Measurements from ENCODE around the gene BMP10. TPM values are rescaled to one million over a fixed set of nuclear protein-coding genes. Genes with fewer than 3 reads are reported as not detected.

The BMP10 gene
- polyA plus RNA-seq, 3 donors from 2014 or later: not detected

- Mint-ChIP-seq H3K4me1 (no peaks in the 10 kb centered on the region), H3K36me3 (no peaks in the 10 kb centered on the region), H3K27ac (no peak overlapping the region), H3K9me3 (no peaks in the 10 kb centered on the region), H3K4me3 (no peak overlapping the region), H3K27me3 (ENCODE audit: low read depth in 3 of 3) (peaks cover 0 to 12% (median 4%) of the 10 kb centered on the region in 3 donors)
- no peak for DNase-seq
Measured at GRCh38 chr2:68853915-68854314, 17.3 kb downstream of the BMP10 start.

- H3K4me1 Mint-ChIP-seq: no peaks in the 10 kb centered on the region
- H3K36me3 Mint-ChIP-seq: no peaks in the 10 kb centered on the region
- no peak overlapping the region for H3K27ac Mint-ChIP-seq
- H3K9me3 Mint-ChIP-seq: no peaks in the 10 kb centered on the region
- no peak for DNase-seq
- peaks cover 0 to 14% (median 4%) of the 10 kb centered on the region in 3 donors for H3K27me3 Mint-ChIP-seq (ENCODE audit: low read depth in 3 of 3)
- no peak overlapping the region for H3K4me3 Mint-ChIP-seq
Measured at GRCh38 chr2:68853035-68853434, 18.2 kb downstream of the BMP10 start.

- Mint-ChIP-seq H3K27ac (no peak overlapping the region), H3K27me3 (ENCODE audit: low read depth in 3 of 3) (peaks cover 3 to 18% (median 9%) of the 10 kb centered on the region in 3 donors), H3K36me3 (no peaks in the 10 kb centered on the region), H3K9me3 (no peaks in the 10 kb centered on the region), H3K4me1 (no peaks in the 10 kb centered on the region), H3K4me3 (no peak overlapping the region)
- no peak for DNase-seq
Measured at GRCh38 chr2:68850524-68850923, 20.7 kb downstream of the BMP10 start.

- H3K27me3 Mint-ChIP-seq (ENCODE audit: low read depth in 3 of 3): peaks cover 4 to 15% (median 8%) of the 10 kb centered on the region in 3 donors
- H3K4me3 Mint-ChIP-seq: no peak overlapping the region
- no peaks in the 10 kb centered on the region for H3K4me1 Mint-ChIP-seq
- DNase-seq: no peak
- H3K27ac Mint-ChIP-seq: no peak overlapping the region
- H3K36me3 Mint-ChIP-seq: no peaks in the 10 kb centered on the region
- H3K9me3 Mint-ChIP-seq: no peaks in the 10 kb centered on the region
Measured at GRCh38 chr2:68849579-68850030, 21.6 kb downstream of the BMP10 start.

GRCh38 chr2:68847751-68848150 lies 23.4 kb downstream of the BMP10 start:
- Mint-ChIP-seq H3K36me3 (no peaks in the 10 kb centered on the region), H3K4me3 (no peak overlapping the region), H3K27me3 (ENCODE audit: low read depth in 3 of 3) (peaks cover 7 to 14% (median 8%) of the 10 kb centered on the region in 3 donors), H3K27ac (no peak overlapping the region), H3K9me3 (no peaks in the 10 kb centered on the region), H3K4me1 (no peaks in the 10 kb centered on the region)
- DNase-seq: no peak

- Mint-ChIP-seq H3K9me3 (no peaks in the 10 kb centered on the region), H3K4me3 (no peak overlapping the region), H3K27me3 (ENCODE audit: low read depth in 3 of 3) (peaks cover 7 to 10% (median 8%) of the 10 kb centered on the region in 3 donors), H3K36me3 (no peaks in the 10 kb centered on the region), H3K27ac (no peak overlapping the region), H3K4me1 (no peaks in the 10 kb centered on the region)
- DNase-seq: no peak
Measured at GRCh38 chr2:68846091-68846490, 25.1 kb downstream of the BMP10 start.

- H3K27me3 Mint-ChIP-seq (ENCODE audit: low read depth in 3 of 3): peaks cover 5 to 8% (median 7%) of the 10 kb centered on the region in 3 donors
- DNase-seq: no peak
Measured at GRCh38 chr2:68845043-68845442, 26.2 kb downstream of the BMP10 start.

GRCh38 chr2:68839260-68839833 lies 31.9 kb downstream of the BMP10 start:
- no peak overlapping the region for H3K4me3 Mint-ChIP-seq
- peaks cover 2 to 18% of the 10 kb centered on the region in 2 donors for H3K4me1 Mint-ChIP-seq
- DNase-seq: peak in 1 of 3 donors; percentile 19
- H3K36me3 Mint-ChIP-seq: no peaks in the 10 kb centered on the region
- H3K27me3 Mint-ChIP-seq (ENCODE audit: low read depth in 3 of 3): peaks cover 0 to 2% (median 1%) of the 10 kb centered on the region in 3 donors
- H3K9me3 Mint-ChIP-seq: no peaks in the 10 kb centered on the region
- no peak overlapping the region for H3K27ac Mint-ChIP-seq

More at GRCh38 chr2:68845043-68845442, 26.2 kb downstream of the BMP10 start:
- H3K36me3 Mint-ChIP-seq: no peaks in the 10 kb centered on the region
- no peaks in the 10 kb centered on the region for H3K9me3 Mint-ChIP-seq
- H3K4me3 Mint-ChIP-seq: no peak overlapping the region
- H3K27ac Mint-ChIP-seq: no peak overlapping the region
- H3K4me1 Mint-ChIP-seq: no peaks in the 10 kb centered on the region

GRCh38 chr2:68838641-68839040 lies 32.6 kb downstream of the BMP10 start:
- Mint-ChIP-seq H3K9me3 (no peaks in the 10 kb centered on the region), H3K4me1 (peaks cover 2 to 18% of the 10 kb centered on the region in 2 donors), H3K36me3 (no peaks in the 10 kb centered on the region), H3K4me3 (no peak overlapping the region), H3K27me3 (ENCODE audit: low read depth in 3 of 3) (peaks cover 0 to 1% (median under 1%) of the 10 kb centered on the region in 3 donors), H3K27ac (no peak overlapping the region)
- no peak for DNase-seq

GRCh38 chr2:68837861-68838341 lies 33.3 kb downstream of the BMP10 start:
- H3K9me3 Mint-ChIP-seq: no peaks in the 10 kb centered on the region
- no peaks in the 10 kb centered on the region for H3K36me3 Mint-ChIP-seq
- no peak overlapping the region for H3K4me3 Mint-ChIP-seq
- H3K27ac Mint-ChIP-seq: no peak overlapping the region
- DNase-seq: no peak
- H3K27me3 Mint-ChIP-seq (ENCODE audit: low read depth in 3 of 3): peaks cover 0 to 1% (median 0%) of the 10 kb centered on the region in 3 donors
- H3K4me1 Mint-ChIP-seq: peaks cover 5 to 25% of the 10 kb centered on the region in 2 donors

- Mint-ChIP-seq H3K9me3 (no peaks in the 10 kb centered on the region), H3K4me3 (peak overlapping the region in 1 of 5 donors; percentile 7), H3K36me3 (no peaks in the 10 kb centered on the region), H3K27me3 (ENCODE audit: low read depth in 3 of 3) (peaks cover 0 to 1% (median 0%) of the 10 kb centered on the region in 3 donors), H3K27ac (peak overlapping the region in 1 of 6 donors; percentile 26), H3K4me1 (peaks cover 11 to 30% of the 10 kb centered on the region in 2 donors)
- DNase-seq: peak; percentile 37 to 54 (median 54)
Measured at GRCh38 chr2:68837164-68837860, 33.9 kb downstream of the BMP10 start.

- H3K27ac Mint-ChIP-seq: no peak overlapping the region
- H3K36me3 Mint-ChIP-seq: no peaks in the 10 kb centered on the region
- no peak overlapping the region for H3K4me3 Mint-ChIP-seq
Measured at GRCh38 chr2:68835621-68836020, 35.6 kb downstream of the BMP10 start.

GRCh38 chr2:68834737-68835376 lies 36.3 kb downstream of the BMP10 start:
- H3K4me3 Mint-ChIP-seq: no peak overlapping the region
- peak overlapping the region in 1 of 6 donors; percentile 46 for H3K27ac Mint-ChIP-seq
- DNase-seq: no peak
- no peaks in the 10 kb centered on the region for H3K36me3 Mint-ChIP-seq
- H3K27me3 Mint-ChIP-seq (ENCODE audit: low read depth in 3 of 3): peaks cover 0 to 1% (median 0%) of the 10 kb centered on the region in 3 donors
- peaks cover 32 to 55% of the 10 kb centered on the region in 2 donors for H3K4me1 Mint-ChIP-seq
- H3K9me3 Mint-ChIP-seq: no peaks in the 10 kb centered on the region

More at GRCh38 chr2:68835621-68836020, 35.6 kb downstream of the BMP10 start:
- peaks cover 25 to 47% of the 10 kb centered on the region in 2 donors for H3K4me1 Mint-ChIP-seq
- H3K27me3 Mint-ChIP-seq (ENCODE audit: low read depth in 3 of 3): peaks cover 0 to 1% (median 0%) of the 10 kb centered on the region in 3 donors
- H3K9me3 Mint-ChIP-seq: no peaks in the 10 kb centered on the region
- DNase-seq: no peak

- no peak for DNase-seq
- H3K9me3 Mint-ChIP-seq: no peaks in the 10 kb centered on the region
- peak overlapping the region in 1 of 6 donors; percentile 68 for H3K27ac Mint-ChIP-seq
- H3K4me1 Mint-ChIP-seq: peaks cover 49 to 72% of the 10 kb centered on the region in 2 donors
- no peaks in the 10 kb centered on the region for H3K36me3 Mint-ChIP-seq
- H3K4me3 Mint-ChIP-seq: no peak overlapping the region
- peaks cover 3 to 6% (median 5%) of the 10 kb centered on the region in 3 donors for H3K27me3 Mint-ChIP-seq (ENCODE audit: low read depth in 3 of 3)
Measured at GRCh38 chr2:68833162-68833561, 38.0 kb downstream of the BMP10 start.

Data from immature natural killer cell (primary cell).